NK-92 (cell line): ENCODE measurements around the gene BLTP3A.
"Not testable (repeated sequence)": the region's sequence is repeated elsewhere in the genome, so short reads cannot be mapped to it uniquely, and the experiment has no call there.

Experiments
- DNase-seq: peaks from one replicate; lab custom pipeline; 2025; ENCODE audit not compliant: unreplicated experiment; lab: John Stamatoyannopoulos, UW

The BLTP3A gene

GRCh38 chr6:34788111-34788510, 3.8 kb upstream of the BLTP3A start:
- no peak for DNase-seq

- no peak for DNase-seq
Observed at GRCh38 chr6:34791164-34791700, 651 bp upstream of the BLTP3A start.

GRCh38 chr6:34792605-34793500, 970 bp downstream of the BLTP3A start:
- DNase-seq: no peak

GRCh38 chr6:34793877-34794276, 2.0 kb downstream of the BLTP3A start:
- no peak for DNase-seq

- DNase-seq: no peak
Observed at GRCh38 chr6:34795836-34796425, 4.0 kb downstream of the BLTP3A start.

- DNase-seq: no peak
Observed at GRCh38 chr6:34798057-34798456, 6.2 kb downstream of the BLTP3A start.

- DNase-seq: no peak
Observed at GRCh38 chr6:34799547-34799946, 7.7 kb downstream of the BLTP3A start.

- DNase-seq: no peak
Observed at GRCh38 chr6:34804543-34804942, 12.7 kb downstream of the BLTP3A start.

GRCh38 chr6:34805074-34805473, 13.2 kb downstream of the BLTP3A start:
- DNase-seq: not testable (repeated sequence)

GRCh38 chr6:34806738-34807453, 15.0 kb downstream of the BLTP3A start:
- no peak for DNase-seq

- DNase-seq: not testable (repeated sequence)
Observed at GRCh38 chr6:34808473-34808872, 16.6 kb downstream of the BLTP3A start.

- not testable (repeated sequence) for DNase-seq
Observed at GRCh38 chr6:34809419-34809818, 17.5 kb downstream of the BLTP3A start.

GRCh38 chr6:34810017-34810882, 18.4 kb downstream of the BLTP3A start:
- no peak for DNase-seq

GRCh38 chr6:34810936-34811632, 19.2 kb downstream of the BLTP3A start:
- no peak for DNase-seq

GRCh38 chr6:34813028-34813713, 21.3 kb downstream of the BLTP3A start:
- DNase-seq: no peak

- DNase-seq: no peak
Observed at GRCh38 chr6:34816635-34817301, 24.9 kb downstream of the BLTP3A start.

- DNase-seq: no peak
Observed at GRCh38 chr6:34817446-34817845, 25.6 kb downstream of the BLTP3A start.

- not testable (repeated sequence) for DNase-seq
Observed at GRCh38 chr6:34818872-34819570, 27.1 kb downstream of the BLTP3A start.
